ENCODE measurements around the gene MSRB1.
"Not testable (repeated sequence)": the region's sequence is repeated elsewhere in the genome, so short reads cannot be mapped to it uniquely, and the experiment has no call there.

MSRB1 gene

GRCh38 chr16:1914988-1915387, 28.0 kb downstream of the MSRB1 start:
- DNase-seq = no peak

GRCh38 chr16:1914084-1914608, 28.9 kb downstream of the MSRB1 start:
- no peak for DNase-seq

GRCh38 chr16:1913327-1914083, 29.5 kb downstream of the MSRB1 start:
- DNase-seq = no peak

DNA sequence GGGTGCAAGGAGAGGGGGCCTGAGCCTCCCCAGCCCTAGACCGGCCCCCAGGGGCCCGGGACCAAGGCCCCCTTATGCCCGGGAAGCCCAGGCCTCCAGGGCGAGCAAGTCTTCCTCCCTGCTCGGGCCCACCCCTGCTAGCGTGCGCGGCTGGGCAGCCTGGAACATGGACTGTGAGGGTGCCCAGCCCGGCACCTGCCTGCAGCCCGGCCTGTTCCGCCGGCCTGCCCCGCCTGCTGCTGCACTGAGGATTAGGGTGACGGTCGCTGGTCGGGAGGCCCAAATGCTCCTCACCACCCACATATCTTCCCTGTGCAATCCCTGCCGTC, 30.8 kb downstream of the MSRB1 start:
- no peak for DNase-seq

DNA sequence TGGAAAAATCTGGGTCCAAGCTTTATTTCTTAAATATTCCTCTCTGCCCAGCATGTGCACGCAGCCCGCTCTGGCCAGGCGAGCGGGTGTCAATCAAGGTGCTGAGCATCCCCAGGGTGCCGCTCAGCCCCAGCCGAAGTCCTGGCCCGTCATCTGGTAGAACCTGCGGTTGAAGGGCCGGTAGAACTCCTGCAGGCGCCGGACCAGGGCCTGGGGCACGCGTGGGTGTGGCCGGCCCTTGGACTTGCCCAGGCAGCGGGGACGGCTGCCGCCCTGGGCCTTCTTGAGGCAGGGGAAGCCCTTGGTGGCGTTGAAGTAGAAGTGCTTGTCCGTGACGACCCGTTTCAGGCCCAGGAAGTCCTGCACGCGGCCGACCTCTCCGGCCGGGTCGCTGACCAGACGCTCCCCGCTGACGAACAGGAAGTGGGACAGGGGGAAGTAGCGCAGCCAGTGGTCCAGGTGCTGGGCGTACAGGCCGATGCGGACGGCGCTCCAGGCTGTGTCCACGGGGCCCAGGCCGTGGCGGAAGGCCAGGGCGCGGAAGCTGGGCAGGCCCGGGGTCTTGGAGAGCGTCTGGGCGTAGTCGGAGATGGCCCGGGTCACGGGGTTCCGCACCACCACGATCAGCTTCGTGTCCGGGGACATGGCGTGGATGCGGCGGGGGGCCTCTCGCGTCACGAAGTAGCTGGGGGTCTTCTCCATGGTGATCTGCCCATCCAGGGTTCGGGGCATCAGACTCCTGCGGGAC, 31.4 kb downstream of the MSRB1 start:
- no peak for DNase-seq

GRCh38 chr16:1909561-1910231, 33.3 kb downstream of the MSRB1 start:
- no peak for DNase-seq

GRCh38 chr16:1908983-1909382, 34.0 kb downstream of the MSRB1 start:
- DNase-seq = no peak

DNA sequence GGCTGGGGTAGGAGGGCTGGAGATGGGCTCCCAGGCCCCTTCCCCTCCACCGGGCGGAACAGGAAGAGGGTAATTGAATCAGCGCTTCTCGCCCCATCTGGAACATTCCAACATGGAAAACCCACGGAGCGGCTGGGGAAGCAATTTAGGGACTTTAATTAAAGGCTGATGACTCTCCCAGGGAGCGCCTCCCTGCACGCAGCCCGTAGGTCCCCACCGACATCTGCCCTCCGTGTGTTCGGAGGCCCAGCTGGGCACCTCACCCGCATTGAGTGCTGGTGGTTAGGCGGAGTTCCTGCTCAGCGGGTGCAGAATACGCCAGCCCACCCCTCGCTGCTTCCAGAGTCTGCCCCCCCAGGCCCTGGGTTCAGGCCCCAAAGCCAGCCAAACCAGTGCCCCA, 34.8 kb downstream of the MSRB1 start:
- DNase-seq = no peak

DNA sequence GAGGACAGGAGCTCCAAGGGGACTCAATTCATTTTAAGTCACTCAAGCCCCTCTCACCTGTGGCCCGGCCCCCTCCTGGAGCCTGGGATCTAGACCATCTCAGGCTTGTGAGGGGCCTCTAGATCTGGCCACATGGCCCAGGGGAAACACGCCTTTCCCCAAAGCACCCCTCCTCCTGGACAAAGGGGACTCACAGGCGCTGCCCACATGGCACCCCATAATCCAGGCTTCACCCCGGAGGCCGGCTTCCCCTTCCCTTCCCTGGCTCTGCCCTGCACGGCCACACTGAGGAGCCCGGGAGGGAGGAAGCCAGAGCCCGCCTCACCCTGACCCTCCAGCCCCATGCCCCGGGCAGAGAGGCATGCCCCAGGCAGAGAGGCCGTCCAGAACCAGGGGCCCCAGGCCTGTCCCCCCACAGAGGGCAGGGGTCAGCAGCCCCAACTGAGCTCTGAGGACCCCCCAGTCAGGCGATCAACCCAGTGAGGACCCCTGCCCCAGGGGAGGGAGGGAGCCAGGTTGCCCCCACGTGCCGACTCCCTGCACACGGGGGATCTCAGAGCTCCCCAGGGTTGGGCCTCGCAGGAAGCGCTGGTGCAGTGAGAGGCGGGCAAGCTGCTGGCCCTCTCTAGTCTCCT, 35.7 kb downstream of the MSRB1 start:
- no peak for DNase-seq

- no peak for DNase-seq
These were observed 36.2 kb downstream of the MSRB1 start for GRCh38 chr16:1906846-1907165.

DNA sequence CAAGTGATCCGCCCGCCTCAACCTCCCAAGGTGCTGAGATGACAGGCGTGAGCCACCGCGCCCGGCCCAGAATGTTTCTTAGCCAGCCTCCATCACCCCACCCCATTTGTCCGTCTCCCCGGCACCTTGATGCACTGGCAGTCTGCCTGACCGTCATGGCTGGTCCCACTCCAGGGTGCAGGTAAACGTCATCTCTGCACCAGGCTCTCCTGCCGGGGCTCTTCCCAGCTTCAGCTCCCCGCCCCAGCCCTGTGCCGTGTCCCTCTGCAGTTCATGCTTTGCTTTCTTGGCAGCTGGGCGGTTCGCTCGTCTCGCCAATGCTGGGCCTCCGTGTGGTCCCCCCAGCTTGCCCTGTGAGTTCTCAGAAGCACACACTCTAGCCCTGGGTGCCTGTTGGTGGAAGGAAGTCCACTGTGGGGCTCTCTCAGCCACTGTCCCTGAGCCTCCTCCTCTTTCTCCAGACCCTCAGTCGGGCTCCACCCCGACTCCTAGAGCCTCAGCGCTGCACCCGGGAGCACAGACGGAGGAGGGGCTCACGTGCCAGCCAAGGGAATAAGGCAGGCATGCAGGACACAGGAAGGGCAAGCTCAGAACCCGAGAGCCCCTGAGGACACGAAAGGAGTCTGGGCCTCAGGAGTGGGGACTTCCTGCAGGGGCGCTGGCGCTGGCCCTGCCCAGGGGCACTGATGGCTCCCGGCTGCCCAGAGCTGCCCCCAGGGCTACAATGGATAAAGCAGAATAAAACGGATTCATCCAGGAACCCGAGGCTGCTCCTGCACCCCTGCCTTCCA, 36.7 kb downstream of the MSRB1 start:
- DNase-seq = no peak

DNA sequence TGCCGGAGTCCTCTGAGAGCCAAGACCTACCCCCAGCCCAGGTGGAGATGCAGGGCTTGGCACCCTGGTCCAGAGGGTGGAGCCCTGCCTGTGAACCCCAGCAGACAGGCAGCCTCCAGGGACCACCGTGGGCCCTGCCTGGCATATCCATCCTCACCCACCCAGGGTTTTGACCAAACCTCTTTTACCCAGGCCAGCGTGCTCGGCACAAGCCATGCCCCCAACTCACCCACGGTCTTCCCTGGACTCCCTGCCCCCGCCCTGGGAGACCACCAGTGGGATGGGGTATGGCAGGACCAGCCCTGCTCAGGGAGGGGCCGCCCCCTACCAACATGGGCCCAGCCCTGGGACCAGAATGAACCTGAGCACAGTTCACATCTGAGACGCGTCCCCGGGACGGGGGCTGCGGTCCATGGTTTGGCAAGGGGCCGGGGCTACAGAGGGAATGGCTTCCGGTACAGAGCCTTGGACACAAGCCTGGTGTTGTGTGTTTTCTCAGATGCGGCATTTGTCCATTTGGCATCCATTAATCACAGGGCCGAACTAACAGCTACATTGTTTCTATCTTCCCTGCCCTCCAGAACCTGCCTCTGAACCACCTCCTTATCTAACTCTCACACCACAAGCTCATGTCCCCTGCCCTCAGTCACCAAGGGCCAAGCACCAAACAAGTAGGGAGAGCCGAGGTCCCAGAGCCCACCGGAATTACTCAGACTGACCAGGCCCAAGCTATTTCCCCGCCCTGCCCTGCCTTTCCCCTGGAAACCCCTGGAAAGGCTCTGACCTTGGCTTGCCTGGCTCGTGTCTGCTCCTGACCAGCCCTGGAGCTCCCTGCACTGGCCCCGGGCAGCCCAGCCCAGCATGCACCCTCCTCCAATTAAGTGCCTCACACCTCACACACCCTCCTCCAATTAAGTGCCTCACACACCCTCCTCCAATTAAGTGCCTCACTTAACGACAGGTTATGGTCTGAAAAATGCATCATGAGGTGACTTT, 38.9 kb downstream of the MSRB1 start:
- no peak for DNase-seq

GRCh38 chr16:1903220-1903574, 39.8 kb downstream of the MSRB1 start:
- DNase-seq = no peak

- no peak for DNase-seq
These were observed 40.3 kb downstream of the MSRB1 start for GRCh38 chr16:1902547-1903219.

DNA sequence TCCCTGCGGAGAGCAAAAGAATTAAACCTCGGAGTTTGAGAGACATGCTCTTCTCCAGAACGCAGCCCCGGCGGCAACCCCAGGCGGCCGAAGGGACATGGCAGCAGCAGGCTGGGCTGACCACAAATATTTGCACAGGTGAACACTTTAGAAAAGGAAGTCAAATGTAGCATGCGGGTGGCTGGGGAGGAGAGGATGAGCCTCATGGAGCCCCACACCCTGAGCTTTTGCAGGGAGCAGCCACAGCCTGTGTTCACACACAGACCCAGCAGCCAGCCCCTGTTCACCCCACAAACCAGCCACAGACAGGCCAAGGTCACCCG, 42.6 kb downstream of the MSRB1 start:
- no peak for DNase-seq

DNA sequence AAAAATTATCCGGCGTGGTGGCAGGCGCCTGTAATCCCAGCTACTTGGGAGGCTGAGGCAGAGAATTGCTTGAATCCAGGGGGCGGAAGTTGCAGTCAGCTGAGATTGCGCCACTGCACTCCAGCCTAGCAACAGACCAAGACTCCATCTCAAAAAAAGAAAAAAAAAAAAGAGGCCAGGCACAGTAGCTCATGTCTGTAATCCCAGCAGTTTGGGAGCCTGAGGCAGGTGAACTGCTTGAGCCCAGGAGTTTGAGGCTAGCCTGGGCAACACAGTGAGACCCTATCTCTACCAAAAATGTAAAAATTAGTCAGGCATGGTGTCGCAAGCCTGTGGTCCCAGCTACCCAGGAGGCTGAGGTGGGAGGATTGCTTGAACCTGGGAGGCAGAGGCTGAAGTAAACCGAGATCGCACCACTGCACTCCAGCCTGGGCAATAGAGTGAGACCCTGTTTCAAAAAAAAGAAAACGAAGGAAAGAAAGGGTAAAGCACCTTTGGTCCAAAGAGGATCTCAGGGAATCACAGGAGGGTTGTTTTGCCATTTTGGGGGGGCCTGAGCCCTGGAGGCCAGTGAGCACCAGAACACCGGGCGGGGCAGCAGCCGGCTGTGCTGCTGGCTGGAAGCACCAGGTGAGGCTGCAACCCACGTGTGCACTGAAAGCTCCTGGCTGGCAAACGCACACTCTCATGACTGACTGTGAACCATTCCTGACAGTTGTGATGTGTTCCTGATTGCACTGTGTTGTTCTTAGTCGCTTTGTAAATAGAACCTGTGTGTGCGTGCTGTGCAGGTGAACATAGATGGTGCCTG, 43.2 kb downstream of the MSRB1 start:
- DNase-seq = no peak

DNA sequence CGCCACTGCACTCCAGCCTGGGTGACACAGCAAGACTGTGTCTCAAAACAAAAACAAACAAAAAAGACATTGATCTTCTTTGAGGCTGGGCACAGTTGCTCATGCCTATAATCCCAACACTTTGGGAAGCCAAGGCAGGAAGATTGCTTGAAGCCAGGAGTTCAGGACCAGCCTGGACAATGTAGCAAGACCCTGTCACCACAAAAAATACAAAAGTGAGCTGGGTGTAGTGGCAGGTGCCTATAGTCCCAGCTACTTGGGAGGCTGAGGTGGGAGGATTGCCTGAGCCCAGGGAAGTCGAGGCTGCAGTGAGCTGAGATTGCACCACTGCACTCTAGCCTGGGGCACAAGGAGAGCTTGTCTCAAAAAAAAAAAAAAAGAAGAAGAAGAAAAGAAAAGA, 45.3 kb downstream of the MSRB1 start:
- DNase-seq = not testable (repeated sequence)

DNA sequence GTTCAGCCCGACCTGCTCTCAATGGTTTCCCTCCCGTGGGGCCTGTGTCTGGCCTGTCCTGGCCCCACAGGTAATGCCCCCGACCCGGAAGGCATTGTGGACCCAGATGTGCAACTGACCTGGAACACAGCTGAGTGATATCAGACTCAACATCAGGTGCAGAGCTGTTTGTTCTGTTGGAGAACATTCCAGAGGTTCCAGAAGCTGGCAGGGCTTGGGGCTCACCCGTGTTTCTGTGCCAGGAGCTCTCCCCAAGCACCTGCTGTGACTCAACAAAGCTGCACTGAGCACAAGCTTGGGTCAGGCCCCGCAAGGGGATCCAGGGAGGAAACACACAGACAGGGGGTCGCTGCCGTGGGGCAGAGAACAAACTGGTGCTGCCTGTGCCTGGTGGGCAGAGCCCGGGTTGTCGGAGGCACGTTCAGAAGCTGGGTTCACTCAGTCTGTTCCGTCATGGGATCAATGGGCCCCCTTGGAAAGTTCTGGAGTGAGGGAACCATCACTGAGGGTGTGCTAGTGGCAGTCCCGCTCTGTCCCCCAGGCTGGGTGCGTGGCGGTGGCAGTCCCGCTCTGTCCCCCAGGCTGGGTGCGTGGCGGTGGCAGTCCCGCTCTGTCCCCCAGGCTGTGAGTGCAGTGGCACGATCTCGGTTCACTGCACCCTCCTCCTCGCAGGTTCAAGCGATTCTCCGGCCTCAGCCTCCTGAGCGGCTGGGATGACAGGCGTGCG, 46.9 kb downstream of the MSRB1 start:
- DNase-seq = no peak

- DNase-seq = no peak
These were observed 47.9 kb downstream of the MSRB1 start for GRCh38 chr16:1895068-1895467.

GRCh38 chr16:1890708-1891050, 52.3 kb downstream of the MSRB1 start:
- no peak for DNase-seq
